Measurements from ENCODE around the gene CLBA1.

The CLBA1 gene

DNA sequence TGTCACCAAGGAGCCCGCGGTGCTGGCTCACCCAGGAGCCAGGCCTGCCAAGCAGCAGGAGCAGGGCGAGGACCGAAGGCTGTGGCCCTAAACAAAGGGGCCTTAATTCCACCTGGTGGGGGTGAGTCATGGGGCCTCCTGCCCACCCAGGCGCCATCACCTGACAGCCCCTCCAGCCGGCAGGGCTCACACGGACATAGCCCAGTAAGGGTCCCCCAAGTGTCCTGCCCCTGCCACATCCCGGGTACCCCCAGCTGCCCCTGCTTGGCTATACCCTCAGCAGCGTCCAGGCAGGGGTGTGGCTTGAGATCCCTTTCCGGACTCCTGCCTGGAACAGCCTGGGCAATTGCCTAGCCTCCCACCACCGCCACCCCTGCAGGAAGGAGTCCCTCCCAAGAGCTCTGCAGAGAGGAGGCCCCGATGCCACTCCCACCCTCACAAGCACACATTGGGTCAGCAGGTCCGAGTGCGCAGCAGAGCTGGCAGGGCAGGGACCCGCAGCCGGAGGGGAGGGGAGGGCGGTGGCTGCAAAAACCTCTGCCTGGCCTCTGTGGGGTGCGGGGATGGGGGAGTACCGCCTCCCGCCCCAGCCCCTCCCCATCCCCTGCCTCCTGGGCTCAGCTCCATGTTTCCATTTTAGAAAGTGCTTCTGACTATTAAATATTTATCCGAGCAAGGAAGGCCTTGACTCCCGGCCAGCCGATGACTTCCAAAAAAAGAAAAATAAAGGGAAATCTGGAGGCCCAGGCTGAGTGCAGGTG is 12.0 kb upstream of the CLBA1 start:
- Histone ChIP-seq H3K9me3 (ENCODE audit: insufficient read depth, low read depth, low read length) (no peaks in the 10 kb centered on the region), H3K9ac (ENCODE audit: low read depth, low read length) (no peak overlapping the region), H3K4me1 (ENCODE audit: insufficient read depth, low read length) (peaks cover under 1% of the 10 kb centered on the region; the same call in 1 of the 2 replicates), H3K27ac (ENCODE audit: low read length) (no peak overlapping the region), H3K4me3 (ENCODE audit: low read length) (no peak overlapping the region), H3K36me3 (ENCODE audit: insufficient read depth, low read depth, low read length) (no peaks in the 10 kb centered on the region), H3K27me3 (ENCODE audit: insufficient read depth, low read length) (peaks cover 31% of the 10 kb centered on the region)

DNA sequence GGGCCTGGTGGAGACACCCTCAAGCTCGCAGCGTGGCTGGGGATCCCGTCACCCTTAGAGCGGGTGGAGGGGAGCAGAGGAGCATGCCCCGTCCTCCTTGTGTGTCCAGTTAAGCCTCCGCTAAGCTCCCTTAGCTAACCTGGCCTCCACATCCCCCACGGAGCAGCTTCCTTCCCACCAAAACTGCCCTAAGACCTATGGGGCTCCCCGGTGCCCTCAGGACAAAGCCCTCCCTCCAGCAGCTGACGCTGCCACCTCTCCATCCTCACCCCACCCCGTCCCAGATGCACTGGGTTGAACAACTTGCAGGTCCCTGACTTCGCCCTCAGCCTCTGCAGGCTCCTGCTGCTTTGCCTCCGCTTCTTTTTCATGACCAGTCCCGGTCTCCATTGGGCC is 11.4 kb upstream of the CLBA1 start:
- no peak overlapping the region for H3K9ac ChIP-seq (ENCODE audit: low read depth, low read length)
- no peaks in the 10 kb centered on the region for H3K36me3 ChIP-seq (ENCODE audit: insufficient read depth, low read depth, low read length)
- H3K4me1 ChIP-seq (ENCODE audit: insufficient read depth, low read length) = no peaks in the 10 kb centered on the region; the same call in 1 of the 2 replicates
- H3K27ac ChIP-seq (ENCODE audit: low read length) = no peak overlapping the region
- no peak overlapping the region for H3K4me3 ChIP-seq (ENCODE audit: low read length)
- peaks cover 31% of the 10 kb centered on the region for H3K27me3 ChIP-seq (ENCODE audit: insufficient read depth, low read length)
- no peaks in the 10 kb centered on the region for H3K9me3 ChIP-seq (ENCODE audit: insufficient read depth, low read depth, low read length)

DNA sequence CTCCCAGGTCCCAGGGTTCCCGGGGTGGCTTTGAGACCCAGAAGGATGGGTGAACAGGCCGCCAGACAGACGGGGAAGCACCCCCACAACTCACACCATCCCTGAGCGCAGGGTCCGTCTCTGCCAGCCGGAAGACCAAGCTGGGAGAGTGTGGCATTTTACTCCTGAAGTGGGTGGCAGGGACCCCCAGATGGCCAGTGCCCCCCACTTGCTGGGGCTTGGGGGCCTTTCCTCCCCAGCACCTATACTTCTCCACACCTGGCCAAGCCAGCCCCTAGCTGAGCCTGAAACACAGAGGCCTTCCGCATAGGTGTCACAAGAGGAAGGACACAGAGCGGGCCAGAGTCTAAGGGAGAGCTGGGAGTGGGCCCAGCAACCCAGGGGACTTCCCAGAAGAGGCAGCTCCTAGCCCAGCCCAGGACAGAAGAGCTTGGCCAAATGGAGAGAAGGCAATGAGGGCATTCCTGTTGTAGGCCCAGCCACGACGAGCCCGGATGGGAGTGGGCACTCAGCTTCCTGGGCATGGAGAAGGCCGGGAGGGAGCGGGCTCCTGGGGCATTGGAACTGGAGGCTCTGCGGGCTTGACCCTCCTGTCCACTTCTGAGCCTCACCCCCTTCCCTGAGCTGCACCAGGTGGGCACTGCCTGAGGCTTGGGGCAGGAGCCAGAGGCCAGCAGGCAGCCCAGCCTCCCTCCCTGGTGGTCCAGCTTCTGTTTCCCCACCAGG is 10.8 kb upstream of the CLBA1 start:
- Histone ChIP-seq H3K36me3 (ENCODE audit: insufficient read depth, low read depth, low read length) (no peaks in the 10 kb centered on the region), H3K4me3 (ENCODE audit: low read length) (no peak overlapping the region), H3K27me3 (ENCODE audit: insufficient read depth, low read length) (peaks cover 34% of the 10 kb centered on the region), H3K9me3 (ENCODE audit: insufficient read depth, low read depth, low read length) (no peaks in the 10 kb centered on the region), H3K4me1 (ENCODE audit: insufficient read depth, low read length) (no peaks in the 10 kb centered on the region; the same call in 1 of the 2 replicates), H3K9ac (ENCODE audit: low read depth, low read length) (no peak overlapping the region), H3K27ac (ENCODE audit: low read length) (no peak overlapping the region)

DNA sequence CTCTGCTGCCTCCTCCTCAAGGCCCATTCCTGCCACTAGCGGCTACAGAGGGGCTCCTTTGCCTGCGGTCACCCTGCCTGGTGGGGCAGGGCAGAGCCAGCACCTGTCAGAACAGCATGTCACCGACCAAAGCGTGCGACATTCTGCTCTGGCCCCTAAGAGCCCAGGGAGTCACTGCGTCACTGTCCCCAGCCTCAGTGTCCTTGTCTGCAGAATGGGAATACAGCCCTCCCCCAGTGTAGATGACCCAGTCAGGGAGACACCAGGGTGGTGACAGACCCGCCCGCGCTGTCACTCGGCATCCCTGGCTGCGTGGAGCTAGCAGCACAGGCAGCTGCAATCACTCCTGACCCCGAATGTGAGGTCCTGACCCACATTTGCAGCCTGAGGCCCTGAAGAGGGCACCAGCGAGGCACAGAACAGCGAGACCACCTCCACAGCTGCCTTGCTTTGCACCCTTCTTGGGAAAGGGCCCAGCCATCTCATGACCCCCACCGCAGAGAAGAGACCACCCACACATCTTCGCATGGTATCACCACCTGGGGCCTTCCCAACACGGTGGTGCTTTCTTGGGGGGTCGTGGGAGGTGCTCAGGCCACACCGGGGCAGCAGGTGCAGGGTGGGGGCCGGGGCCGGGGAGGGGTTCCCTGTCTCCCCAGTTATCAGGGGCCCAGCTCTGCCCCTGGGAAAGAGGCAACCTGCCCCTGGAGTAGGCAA is 9.9 kb upstream of the CLBA1 start:
- Histone ChIP-seq H3K27ac (ENCODE audit: low read length) (no peak overlapping the region), H3K27me3 (ENCODE audit: insufficient read depth, low read length) (peaks cover 42% of the 10 kb centered on the region), H3K9ac (ENCODE audit: low read depth, low read length) (no peak overlapping the region), H3K36me3 (ENCODE audit: insufficient read depth, low read depth, low read length) (no peaks in the 10 kb centered on the region), H3K4me1 (ENCODE audit: insufficient read depth, low read length) (no peaks in the 10 kb centered on the region; the same call in 1 of the 2 replicates), H3K4me3 (ENCODE audit: low read length) (no peak overlapping the region), H3K9me3 (ENCODE audit: insufficient read depth, low read depth, low read length) (no peaks in the 10 kb centered on the region)

DNA sequence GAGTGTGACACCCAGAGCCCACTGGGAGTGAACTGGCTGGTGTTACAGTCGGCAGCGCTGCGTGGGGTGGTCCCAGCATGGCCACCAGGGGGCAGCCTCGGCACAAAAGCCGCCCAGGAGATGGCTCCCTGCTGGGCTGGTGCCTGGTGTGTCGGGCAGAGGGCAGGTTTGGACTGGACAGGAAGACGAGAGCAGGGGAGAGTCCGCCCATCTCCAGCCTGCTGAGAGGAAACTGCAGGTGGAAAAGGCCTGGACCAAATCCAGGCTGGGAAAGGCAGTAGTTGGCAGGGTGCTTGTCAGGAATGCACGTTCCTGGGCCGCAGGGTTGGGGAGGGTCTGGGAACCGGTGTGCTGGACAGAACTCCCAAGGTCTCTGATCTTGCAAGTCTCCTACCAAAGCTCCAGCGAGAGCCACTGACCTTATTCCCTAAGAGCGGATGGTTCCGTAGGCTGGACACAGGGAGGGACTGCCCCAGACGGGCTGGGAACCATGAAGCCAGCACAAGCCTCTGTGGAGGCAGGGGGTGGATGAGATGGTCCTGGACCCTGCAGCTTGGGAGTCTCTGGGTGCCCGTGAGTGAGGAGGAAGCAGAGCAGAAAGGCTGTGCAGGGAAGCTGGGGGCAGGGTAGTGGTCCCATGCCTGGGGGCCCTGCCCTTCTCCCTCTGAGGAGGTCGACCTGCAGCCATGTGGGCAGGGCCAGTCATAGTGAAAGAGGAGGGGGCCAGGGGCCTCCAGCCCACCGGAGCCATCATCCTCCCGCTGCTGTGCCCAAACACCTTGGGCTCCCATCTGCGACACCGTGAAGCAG is 9.2 kb upstream of the CLBA1 start:
- H3K4me3 ChIP-seq (ENCODE audit: low read length) = no peak overlapping the region
- no peak overlapping the region for H3K9ac ChIP-seq (ENCODE audit: low read depth, low read length)
- no peaks in the 10 kb centered on the region for H3K9me3 ChIP-seq (ENCODE audit: insufficient read depth, low read depth, low read length)
- H3K36me3 ChIP-seq (ENCODE audit: insufficient read depth, low read depth, low read length) = no peaks in the 10 kb centered on the region
- H3K4me1 ChIP-seq (ENCODE audit: insufficient read depth, low read length) = no peaks in the 10 kb centered on the region; the same call in 1 of the 2 replicates
- peaks cover 43% of the 10 kb centered on the region for H3K27me3 ChIP-seq (ENCODE audit: insufficient read depth, low read length)
- no peak overlapping the region for H3K27ac ChIP-seq (ENCODE audit: low read length)

DNA sequence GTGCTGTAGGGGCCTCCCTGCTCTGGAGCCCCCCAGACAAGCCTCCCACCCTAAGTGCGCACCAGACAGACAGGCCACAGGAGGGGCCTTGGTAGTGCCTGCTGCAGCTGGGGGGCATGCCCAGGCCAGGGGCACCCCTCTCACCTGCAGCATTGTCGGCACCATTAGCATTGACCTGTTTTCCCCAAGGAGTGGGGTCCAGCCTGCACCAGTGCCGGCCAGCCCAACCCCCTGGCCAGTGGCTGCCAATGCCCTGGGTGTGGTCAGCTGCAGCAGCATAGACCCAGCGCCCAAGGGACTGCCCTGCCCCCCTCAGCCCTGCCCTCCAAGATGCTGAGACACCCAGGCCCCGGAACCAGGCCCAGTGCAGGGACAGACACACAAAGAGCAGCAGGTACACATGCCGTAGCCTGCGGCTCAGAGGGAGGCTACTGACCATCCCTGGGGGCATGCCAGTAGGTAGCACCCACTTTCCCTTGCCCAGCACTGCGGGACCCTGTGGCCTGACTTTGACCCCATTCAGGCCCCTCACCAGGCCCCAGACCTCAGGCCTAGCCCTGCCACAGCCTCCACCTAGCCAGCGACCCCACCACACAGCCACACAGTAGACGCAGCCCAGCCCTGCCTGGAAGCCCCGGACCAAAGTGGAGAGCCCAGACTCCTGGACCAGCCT is 8.4 kb upstream of the CLBA1 start:
- Histone ChIP-seq H3K27ac (ENCODE audit: low read length) (no peak overlapping the region), H3K9ac (ENCODE audit: low read depth, low read length) (no peak overlapping the region), H3K4me1 (ENCODE audit: insufficient read depth, low read length) (no peaks in the 10 kb centered on the region; the same call in 1 of the 2 replicates), H3K4me3 (ENCODE audit: low read length) (peak overlapping the region; percentile 62; the same call in 1 of the 2 replicates), H3K36me3 (ENCODE audit: insufficient read depth, low read depth, low read length) (no peaks in the 10 kb centered on the region), H3K9me3 (ENCODE audit: insufficient read depth, low read depth, low read length) (no peaks in the 10 kb centered on the region), H3K27me3 (ENCODE audit: insufficient read depth, low read length) (peaks cover 43% of the 10 kb centered on the region)

DNA sequence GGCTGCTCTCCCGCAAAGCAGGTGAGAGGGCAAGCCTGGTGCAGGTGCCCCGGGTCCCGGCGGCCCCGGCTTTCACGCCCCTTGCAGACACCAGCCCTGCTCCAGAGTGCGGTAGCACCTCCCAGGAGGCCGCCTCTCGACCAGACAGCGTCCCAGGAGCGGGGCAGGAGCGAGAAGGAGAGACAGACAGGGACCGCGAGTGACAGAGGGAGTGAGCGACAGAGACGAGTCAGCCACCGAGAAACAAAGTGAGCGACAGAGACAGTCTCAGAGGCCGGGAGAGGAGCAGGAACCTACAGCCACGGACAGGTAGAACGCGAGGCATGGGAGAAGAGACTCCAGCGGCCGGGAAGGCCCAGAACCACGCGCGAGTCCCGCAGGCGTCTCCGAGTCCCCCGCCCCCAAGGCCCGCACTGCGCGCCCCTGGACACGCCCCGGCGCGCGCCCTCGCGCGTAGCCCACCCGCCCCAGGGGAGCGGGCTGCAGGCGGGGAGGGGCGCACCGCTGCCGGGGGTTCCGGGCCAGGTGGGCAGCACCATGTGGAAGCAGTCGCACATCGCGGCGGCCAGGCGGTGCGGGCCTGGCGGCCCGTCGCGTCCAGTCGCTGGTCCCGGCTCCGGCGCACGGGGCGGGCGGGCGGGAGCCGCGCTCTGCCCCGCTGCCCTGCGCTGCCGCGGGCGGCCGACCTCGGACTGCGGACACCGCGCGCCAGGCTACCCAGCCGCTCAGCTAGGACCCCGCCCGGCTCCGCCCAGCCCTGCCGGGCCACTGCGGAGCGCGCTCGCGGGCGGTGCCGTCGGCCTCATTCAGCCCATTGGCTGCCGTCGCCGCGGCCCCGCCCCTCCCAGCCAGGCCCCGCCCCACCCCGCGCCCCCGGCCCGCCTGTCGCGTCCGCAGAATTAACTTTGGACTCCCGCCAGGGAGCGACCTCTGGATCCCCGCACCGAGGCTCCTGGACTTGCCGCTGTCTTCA is 7.6 kb upstream of the CLBA1 start, which contains the start of gene AHNAK2:
Gene AHNAK2 (minus strand): TSS at position 694 of the 973 bp plus-strand sequence. CDS start 137 bp downstream, at position 557.
- no peak within 1 kb of the TSS for H3K27ac ChIP-seq (ENCODE audit: low read length)
- H3K4me1 ChIP-seq (ENCODE audit: insufficient read depth, low read length) = no peaks in the 10 kb centered on the region; the same call in 1 of the 2 replicates
- H3K4me3 ChIP-seq (ENCODE audit: low read length) = peak within 1 kb of the TSS; percentile 62
- H3K36me3 ChIP-seq (ENCODE audit: insufficient read depth, low read depth, low read length) = no peaks in the 10 kb centered on the region
- no peak within 1 kb of the TSS for H3K9ac ChIP-seq (ENCODE audit: low read depth, low read length)
- no peaks in the 10 kb centered on the region for H3K9me3 ChIP-seq (ENCODE audit: insufficient read depth, low read depth, low read length)
- H3K27me3 ChIP-seq (ENCODE audit: insufficient read depth, low read length) = peaks cover 43% of the 10 kb centered on the region

DNA sequence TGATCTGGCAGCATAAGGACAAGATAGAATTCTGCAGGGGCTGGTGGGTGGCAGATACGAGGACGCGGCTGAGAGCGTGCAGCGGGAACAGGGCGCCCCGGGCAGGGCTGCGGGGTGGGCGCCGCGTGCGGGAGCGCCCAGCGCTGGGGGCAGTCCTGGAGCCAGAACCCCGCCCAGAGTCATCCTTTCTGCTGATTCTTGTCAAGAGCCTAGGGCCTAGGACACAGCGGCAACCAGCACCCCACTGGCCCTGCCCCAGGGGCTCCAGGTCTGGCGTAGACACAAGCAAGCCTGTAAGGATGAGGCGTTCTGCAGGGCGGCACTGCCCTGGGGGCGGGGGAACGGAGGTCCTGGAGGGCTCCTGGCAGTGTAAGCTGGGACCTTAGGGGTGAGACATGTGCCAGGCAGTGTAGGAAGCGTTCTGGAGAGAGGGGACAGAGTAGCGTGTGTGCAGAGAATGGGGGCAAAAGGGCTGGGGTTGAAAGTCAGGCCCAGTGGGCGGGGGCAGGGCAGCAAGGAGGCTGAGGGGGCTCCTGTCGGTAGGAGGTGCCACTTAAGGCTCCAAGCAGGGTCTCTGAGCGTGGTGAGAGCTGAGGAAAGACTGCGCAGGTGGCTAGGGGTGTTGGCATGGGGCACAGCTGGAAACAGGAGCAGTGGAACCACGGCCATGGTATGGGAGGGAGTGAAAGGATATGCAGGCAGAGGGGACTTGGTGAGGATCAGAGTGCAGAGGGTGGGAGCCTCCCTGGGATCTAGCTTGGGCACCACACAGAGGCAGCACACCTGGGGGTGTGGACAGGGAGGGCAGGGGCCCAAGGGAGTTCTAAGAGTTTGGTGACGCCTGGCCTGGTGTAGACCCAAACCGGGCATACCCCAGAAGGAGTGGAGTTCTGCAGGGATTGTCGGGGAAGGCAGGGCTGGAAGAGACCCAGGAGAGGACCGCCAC is 6.6 kb upstream of the CLBA1 start:
- Histone ChIP-seq H3K4me1 (ENCODE audit: insufficient read depth, low read length) (no peaks in the 10 kb centered on the region; the same call in 1 of the 2 replicates), H3K27ac (ENCODE audit: low read length) (no peak overlapping the region), H3K27me3 (ENCODE audit: insufficient read depth, low read length) (peaks cover 43% of the 10 kb centered on the region), H3K9me3 (ENCODE audit: insufficient read depth, low read depth, low read length) (no peaks in the 10 kb centered on the region), H3K4me3 (ENCODE audit: low read length) (peak overlapping the region; percentile 57; the same call in 1 of the 2 replicates), H3K36me3 (ENCODE audit: insufficient read depth, low read depth, low read length) (no peaks in the 10 kb centered on the region), H3K9ac (ENCODE audit: low read depth, low read length) (no peak overlapping the region)

DNA sequence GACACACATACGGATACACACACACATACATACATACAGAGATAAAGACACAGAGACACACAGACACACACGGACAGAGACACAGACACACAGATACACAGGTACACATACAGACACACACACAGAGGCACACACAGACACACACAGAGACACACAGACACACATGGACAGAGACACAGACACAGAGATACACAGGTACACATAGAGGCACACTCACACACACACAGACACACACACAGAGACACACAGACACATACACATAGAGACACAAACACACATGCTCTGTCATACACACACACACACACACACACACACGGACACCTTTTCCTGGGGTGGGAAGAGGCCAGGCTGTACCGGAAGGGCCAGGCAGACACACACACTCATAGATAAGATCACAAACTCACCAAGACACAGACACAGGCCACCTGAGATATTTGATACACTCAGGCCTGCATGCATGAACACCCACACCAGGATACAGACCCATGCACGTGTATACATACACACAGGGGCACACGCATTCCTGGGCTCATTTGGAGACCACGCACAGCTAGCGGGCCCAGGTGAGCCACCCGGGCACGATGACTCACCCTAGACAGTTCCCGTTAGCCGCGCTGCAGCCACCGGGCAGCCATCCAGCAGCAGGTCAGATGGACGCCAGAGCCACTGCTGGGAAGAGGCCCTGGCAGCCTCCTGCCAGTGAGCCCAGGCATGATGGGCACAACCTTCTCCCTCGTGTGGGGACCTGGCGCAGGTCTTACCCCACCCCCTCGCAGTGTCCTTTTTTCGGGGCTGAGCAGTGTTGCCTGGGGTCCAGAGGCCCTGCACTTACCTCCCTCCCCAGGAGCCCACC is 5.6 kb upstream of the CLBA1 start:
- Histone ChIP-seq H3K27ac (ENCODE audit: low read length) (no peak overlapping the region), H3K27me3 (ENCODE audit: insufficient read depth, low read length) (peaks cover 43% of the 10 kb centered on the region), H3K9me3 (ENCODE audit: insufficient read depth, low read depth, low read length) (no peaks in the 10 kb centered on the region), H3K36me3 (ENCODE audit: insufficient read depth, low read depth, low read length) (no peaks in the 10 kb centered on the region), H3K4me1 (ENCODE audit: insufficient read depth, low read length) (no peaks in the 10 kb centered on the region), H3K4me3 (ENCODE audit: low read length) (no peak overlapping the region), H3K9ac (ENCODE audit: low read depth, low read length) (no peak overlapping the region)

Data from iPS-20b (cell line).